ENCODE data around the gene PAPLN. TPM values are rescaled to one million over a fixed set of nuclear protein-coding genes. Genes with fewer than 3 reads are reported as not detected.

The PAPLN gene
- polyA plus RNA-seq, 3 donors = 0.58 to 2.8 (median 0.73) TPM

DNA sequence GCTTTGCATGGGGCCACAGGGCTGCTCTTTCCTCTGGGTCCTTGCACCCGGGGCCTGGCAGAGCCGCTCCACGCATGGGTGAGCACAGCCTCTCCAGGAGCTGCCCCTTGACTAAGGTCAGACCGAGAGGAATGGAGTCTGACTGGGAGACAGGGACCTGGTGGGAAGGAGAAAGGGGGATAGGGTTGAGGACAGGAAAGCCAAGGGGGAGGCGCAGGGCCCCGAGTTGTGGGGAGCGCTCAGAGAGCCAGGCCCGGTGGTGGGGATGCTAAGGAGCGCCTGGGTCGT lies 16.0 kb downstream of the PAPLN start:
- peaks cover 0 to 2% (median 0%) of the 10 kb centered on the region in 7 donors for H3K9me3 Mint-ChIP-seq
- Histone ChIP-seq H2AFZ (ENCODE audit: insufficient read depth, low read depth, low read length, poor library complexity, severe bottlenecking) (no peak overlapping the region), H4K20me1 (ENCODE audit: insufficient read depth, low read length) (no peaks in the 10 kb centered on the region), H3K4me1 (ENCODE audit: control insufficient read depth in 1 of 2, insufficient read depth in 2 of 2, low read length in 2 of 2) (no peaks in the 10 kb centered on the region), H3K9me3 (replicated peaks in 1 of 2; ENCODE audit: control insufficient read depth in 1 of 2, insufficient read depth in 1 of 2, low read length in 2 of 2) (no peaks in the 10 kb centered on the region), H3K4me3 (replicated peaks in 1 of 3; ENCODE audit: low read depth in 2 of 3, low read length in 3 of 3) (no peak overlapping the region), H3K9ac (ENCODE audit: insufficient read depth, low read length, poor library complexity, severe bottlenecking) (no peak overlapping the region), H3K79me2 (ENCODE audit: insufficient read depth, low read length) (no peaks in the 10 kb centered on the region), H3K27me3 (ENCODE audit: control insufficient read depth in 2 of 2, insufficient read depth in 2 of 2, low read length in 2 of 2) (no peaks in the 10 kb centered on the region), H3K27ac (ENCODE audit: low read depth in 1 of 2, low read length in 2 of 2) (no peak overlapping the region), H3K4me2 (replicated peaks; ENCODE audit: extremely low read depth, low read length, poor library complexity, severe bottlenecking) (no peak overlapping the region), H3K36me3 (replicated peaks in 1 of 2; ENCODE audit: control insufficient read depth in 1 of 2, insufficient read depth in 2 of 2, low read length in 2 of 2) (no peaks in the 10 kb centered on the region)
- H3K4me1 Mint-ChIP-seq = no peaks in the 10 kb centered on the region
- no peak overlapping the region for H3K4me3 Mint-ChIP-seq
- intact Hi-C loops (cut with micrococcal nuclease) = no loop called here
- H3K27me3 Mint-ChIP-seq (ENCODE audit: low read depth in 3 of 3) = peaks cover 0 to 4% (median 1%) of the 10 kb centered on the region in 3 donors
- no peak for DNase-seq
- no peaks in the 10 kb centered on the region for H3K36me3 Mint-ChIP-seq
- TF ChIP-seq, protein P1, sequence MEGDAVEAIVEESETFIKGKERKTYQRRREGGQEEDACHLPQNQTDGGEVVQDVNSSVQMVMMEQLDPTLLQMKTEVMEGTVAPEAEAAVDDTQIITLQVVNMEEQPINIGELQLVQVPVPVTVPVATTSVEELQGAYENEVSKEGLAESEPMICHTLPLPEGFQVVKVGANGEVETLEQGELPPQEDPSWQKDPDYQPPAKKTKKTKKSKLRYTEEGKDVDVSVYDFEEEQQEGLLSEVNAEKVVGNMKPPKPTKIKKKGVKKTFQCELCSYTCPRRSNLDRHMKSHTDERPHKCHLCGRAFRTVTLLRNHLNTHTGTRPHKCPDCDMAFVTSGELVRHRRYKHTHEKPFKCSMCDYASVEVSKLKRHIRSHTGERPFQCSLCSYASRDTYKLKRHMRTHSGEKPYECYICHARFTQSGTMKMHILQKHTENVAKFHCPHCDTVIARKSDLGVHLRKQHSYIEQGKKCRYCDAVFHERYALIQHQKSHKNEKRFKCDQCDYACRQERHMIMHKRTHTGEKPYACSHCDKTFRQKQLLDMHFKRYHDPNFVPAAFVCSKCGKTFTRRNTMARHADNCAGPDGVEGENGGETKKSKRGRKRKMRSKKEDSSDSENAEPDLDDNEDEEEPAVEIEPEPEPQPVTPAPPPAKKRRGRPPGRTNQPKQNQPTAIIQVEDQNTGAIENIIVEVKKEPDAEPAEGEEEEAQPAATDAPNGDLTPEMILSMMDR (IDR thresholded peaks at IDR 0.05) = no peak
- 95% methylated on average over 10 of the region's 10 CpGs for WGBS (ENCODE audit: insufficient coverage)
- no peak overlapping the region for H3K27ac Mint-ChIP-seq

GRCh38 chr14:73253721-73254120 lies 16.4 kb downstream of the PAPLN start:
- whole genome bisulfite sequencing (ENCODE audit: insufficient coverage) = 94% methylated on average over 12 of the region's 12 CpGs
- no peak overlapping the region for H3K9ac ChIP-seq (ENCODE audit: insufficient read depth, low read length, poor library complexity, severe bottlenecking)
- H3K4me1 ChIP-seq (ENCODE audit: control insufficient read depth in 1 of 2, insufficient read depth in 2 of 2, low read length in 2 of 2) = no peaks in the 10 kb centered on the region
- peaks cover 0 to 4% (median 1%) of the 10 kb centered on the region in 3 donors for H3K27me3 Mint-ChIP-seq (ENCODE audit: low read depth in 3 of 3)
- no peaks in the 10 kb centered on the region for H3K27me3 ChIP-seq (ENCODE audit: control insufficient read depth in 2 of 2, insufficient read depth in 2 of 2, low read length in 2 of 2)
- H3K36me3 Mint-ChIP-seq = no peaks in the 10 kb centered on the region
- H3K27ac Mint-ChIP-seq = no peak overlapping the region
- TF ChIP-seq, protein P1 (IDR thresholded peaks at IDR 0.05) = no peak
- H3K79me2 ChIP-seq (ENCODE audit: insufficient read depth, low read length) = no peaks in the 10 kb centered on the region
- intact Hi-C loops (cut with micrococcal nuclease) = no loop called here
- H3K4me2 ChIP-seq (replicated peaks; ENCODE audit: extremely low read depth, low read length, poor library complexity, severe bottlenecking) = no peak overlapping the region
- H3K27ac ChIP-seq (ENCODE audit: low read depth in 1 of 2, low read length in 2 of 2) = no peak overlapping the region
- no peak overlapping the region for H2AFZ ChIP-seq (ENCODE audit: insufficient read depth, low read depth, low read length, poor library complexity, severe bottlenecking)
- no peaks in the 10 kb centered on the region for H3K9me3 ChIP-seq (replicated peaks in 1 of 2; ENCODE audit: control insufficient read depth in 1 of 2, insufficient read depth in 1 of 2, low read length in 2 of 2)
- H3K9me3 Mint-ChIP-seq = peaks cover 0 to 2% (median 0%) of the 10 kb centered on the region in 7 donors
- H3K4me3 Mint-ChIP-seq = no peak overlapping the region
- no peak for DNase-seq
- no peaks in the 10 kb centered on the region for H4K20me1 ChIP-seq (ENCODE audit: insufficient read depth, low read length)
- H3K36me3 ChIP-seq (replicated peaks in 1 of 2; ENCODE audit: control insufficient read depth in 1 of 2, insufficient read depth in 2 of 2, low read length in 2 of 2) = no peaks in the 10 kb centered on the region
- H3K4me1 Mint-ChIP-seq = no peaks in the 10 kb centered on the region
- H3K4me3 ChIP-seq (replicated peaks in 1 of 3; ENCODE audit: low read depth in 2 of 3, low read length in 3 of 3) = no peak overlapping the region
